ENCODE results near the gene DCAF11. TPM values are rescaled to one million over a fixed set of nuclear protein-coding genes. Genes with fewer than 3 reads are reported as not detected.

DCAF11 gene
- total and polyA plus RNA-seq, 2 of the 13 experiments (the other 11 are each of a cell fraction or from before 2014, with no cell fraction given) = 150 to 257 TPM

GRCh38 chr14:24135834-24136683 lies 21.5 kb downstream of the DCAF11 start, which contains the start of gene PSME1 (continued):
- no peak for TF ChIP-seq PRPF4 (IDR thresholded peaks at IDR 0.05; ENCODE audit: low read depth, low read length, poor library complexity, severe bottlenecking)
- TF ChIP-seq ZNF674 (CRISPR knock-in tag; IDR thresholded peaks at IDR 0.05; ENCODE audit: low read depth) = 0 out of 2 replicates have a peak, but pooled peaks have one; percentile 0
- TF ChIP-seq, protein P1, sequence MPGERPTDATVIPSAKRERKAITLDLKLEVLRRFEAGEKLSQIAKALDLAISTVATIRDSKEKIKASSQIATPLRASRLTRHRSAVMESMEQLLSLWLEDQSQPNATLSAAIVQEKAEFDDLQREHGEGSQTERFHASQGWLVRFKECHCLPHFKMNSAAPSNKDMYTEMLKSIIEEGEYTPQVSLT (CRISPR knock-in tag; IDR thresholded peaks at IDR 0.05; ENCODE audit: borderline replicate concordance, low read depth) = no peak
- TF ChIP-seq, protein P2, sequence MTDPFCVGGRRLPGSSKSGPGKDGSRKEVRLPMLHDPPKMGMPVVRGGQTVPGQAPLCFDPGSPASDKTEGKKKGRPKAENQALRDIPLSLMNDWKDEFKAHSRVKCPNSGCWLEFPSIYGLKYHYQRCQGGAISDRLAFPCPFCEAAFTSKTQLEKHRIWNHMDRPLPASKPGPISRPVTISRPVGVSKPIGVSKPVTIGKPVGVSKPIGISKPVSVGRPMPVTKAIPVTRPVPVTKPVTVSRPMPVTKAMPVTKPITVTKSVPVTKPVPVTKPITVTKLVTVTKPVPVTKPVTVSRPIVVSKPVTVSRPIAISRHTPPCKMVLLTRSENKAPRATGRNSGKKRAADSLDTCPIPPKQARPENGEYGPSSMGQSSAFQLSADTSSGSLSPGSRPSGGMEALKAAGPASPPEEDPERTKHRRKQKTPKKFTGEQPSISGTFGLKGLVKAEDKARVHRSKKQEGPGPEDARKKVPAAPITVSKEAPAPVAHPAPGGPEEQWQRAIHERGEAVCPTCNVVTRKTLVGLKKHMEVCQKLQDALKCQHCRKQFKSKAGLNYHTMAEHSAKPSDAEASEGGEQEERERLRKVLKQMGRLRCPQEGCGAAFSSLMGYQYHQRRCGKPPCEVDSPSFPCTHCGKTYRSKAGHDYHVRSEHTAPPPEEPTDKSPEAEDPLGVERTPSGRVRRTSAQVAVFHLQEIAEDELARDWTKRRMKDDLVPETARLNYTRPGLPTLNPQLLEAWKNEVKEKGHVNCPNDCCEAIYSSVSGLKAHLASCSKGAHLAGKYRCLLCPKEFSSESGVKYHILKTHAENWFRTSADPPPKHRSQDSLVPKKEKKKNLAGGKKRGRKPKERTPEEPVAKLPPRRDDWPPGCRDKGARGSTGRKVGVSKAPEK (CRISPR knock-in tag; IDR thresholded peaks at IDR 0.05; ENCODE audit: borderline replicate concordance) = peak; percentile 7; the same call in 1 of the 2 replicates
- TF ChIP-seq RFXANK (CRISPR knock-in tag; IDR thresholded peaks at IDR 0.05) = peak; percentile 68
- peak; percentile 39 for TF ChIP-seq ZNF839 (CRISPR knock-in tag; IDR thresholded peaks at IDR 0.05; ENCODE audit: borderline replicate concordance)
- TF ChIP-seq MEIS2 (CRISPR knock-in tag; IDR thresholded peaks at IDR 0.05) = 0 out of 2 replicates have a peak, but pooled peaks have one; percentile 20
- TF ChIP-seq GPN1 (CRISPR knock-in tag; IDR thresholded peaks at IDR 0.05; ENCODE audit: borderline replicate concordance) = 0 out of 2 replicates have a peak, but pooled peaks have one; percentile 80
- no peak for TF ChIP-seq NRL (CRISPR knock-in tag; IDR thresholded peaks at IDR 0.05; ENCODE audit: borderline replicate concordance)
- TF ChIP-seq HNRNPL (IDR thresholded peaks at IDR 0.05; ENCODE audit: low read depth, low read length) = peak; percentile 72; the same call in 1 of the 2 replicates
- TF ChIP-seq ZNF207 (IDR thresholded peaks at IDR 0.05; ENCODE audit: borderline replicate concordance) = no peak
- TF ChIP-seq CENPT (CRISPR knock-in tag; IDR thresholded peaks at IDR 0.05; ENCODE audit: low read depth) = no peak; the same call in 1 of the 2 replicates
- TF ChIP-seq, protein P3, sequence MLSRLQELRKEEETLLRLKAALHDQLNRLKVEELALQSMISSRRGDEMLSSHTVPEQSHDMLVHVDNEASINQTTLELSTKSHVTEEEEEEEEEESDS (CRISPR knock-in tag; IDR thresholded peaks at IDR 0.05; ENCODE audit: borderline replicate concordance) = no peak
- no peak for TF ChIP-seq ZMAT5 (CRISPR knock-in tag; IDR thresholded peaks at IDR 0.05; ENCODE audit: borderline replicate concordance, low read depth)
- peak; percentile 87 for TF ChIP-seq GABPB1 (CRISPR knock-in tag; IDR thresholded peaks at IDR 0.05)
- no peak for TF ChIP-seq ATF3 (CRISPR knock-in tag; IDR thresholded peaks at IDR 0.05)
- no peak for TF ChIP-seq ZNF501 (CRISPR knock-in tag; IDR thresholded peaks at IDR 0.05)
- TF ChIP-seq DNMT3B (CRISPR knock-in tag; conservative IDR thresholded peaks at IDR 0.05) = no peak; the same call in 1 of the 2 replicates
- TF ChIP-seq, protein P4, sequence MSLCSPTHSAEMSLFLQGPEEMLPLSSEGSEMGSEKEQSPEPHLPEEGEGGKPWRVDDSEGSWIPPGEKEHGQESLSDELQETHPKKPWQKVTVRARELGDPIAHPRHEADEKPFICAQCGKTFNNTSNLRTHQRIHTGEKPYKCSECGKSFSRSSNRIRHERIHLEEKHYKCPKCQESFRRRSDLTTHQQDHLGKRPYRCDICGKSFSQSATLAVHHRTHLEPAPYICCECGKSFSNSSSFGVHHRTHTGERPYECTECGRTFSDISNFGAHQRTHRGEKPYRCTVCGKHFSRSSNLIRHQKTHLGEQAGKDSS (CRISPR knock-in tag; IDR thresholded peaks at IDR 0.05; ENCODE audit: borderline replicate concordance, low read depth) = peak; percentile 72
- TF ChIP-seq YEATS4 (CRISPR knock-in tag; IDR thresholded peaks at IDR 0.05; ENCODE audit: borderline replicate concordance) = peak; percentile 93
- TF ChIP-seq PITX1 (CRISPR knock-in tag; IDR thresholded peaks at IDR 0.05) = no peak; the same call in 1 of the 2 replicates
- no peak; the same call in 1 of the 2 replicates for TF ChIP-seq ZNF484 (CRISPR knock-in tag; IDR thresholded peaks at IDR 0.05; ENCODE audit: borderline replicate concordance, low read depth)
- no peak for TF ChIP-seq SKI (IDR thresholded peaks at IDR 0.05; ENCODE audit: partially characterized antibody)
